OCI-LY1 (cell line): ENCODE data around the gene SLC16A3.

Experiments
- H2AFZ ChIP-seq: fragments of 200-600 bp; sonication (generic), shearing (Covaris generic); 2 replicates; pipeline ENCODE4 v1.6.0; 2014; ENCODE audit warnings: antibody characterized with exemption, mild to moderate bottlenecking, low read length
- H3F3A ChIP-seq: fragments of 200-600 bp; sonication (generic), shearing (Covaris generic); 2 replicates; pipeline ENCODE4 v1.6.0; 2014; ENCODE audit warnings: mild to moderate bottlenecking, antibody characterized with exemption, low read length, moderate library complexity; ENCODE audit not compliant: insufficient read depth
- H3K27ac ChIP-seq: fragments of 200-600 bp; sonication (generic); 2 replicates; pipeline ENCODE4 v1.5.1; 2014; ENCODE audit warnings: low read length, mixed run types, mild to moderate bottlenecking, low read depth; ENCODE audit not compliant: poor library complexity, severe bottlenecking
- H3K27me3 ChIP-seq: fragments of 200-600 bp; sonication (generic); 2 replicates; pipeline ENCODE4 v1.6.0; 2014; ENCODE audit warnings: antibody characterized with exemption, mild to moderate bottlenecking, low read length, moderate library complexity; ENCODE audit not compliant: insufficient read depth
- H3K36me3 ChIP-seq: fragments of 200-600 bp; sonication (generic); 2 replicates; pipeline ENCODE4 v1.6.1; 2014; ENCODE audit warnings: mild to moderate bottlenecking, antibody characterized with exemption, low read length, moderate library complexity, mixed read lengths; ENCODE audit not compliant: insufficient read depth
- H3K4me1 ChIP-seq: fragments of 200-600 bp; sonication (generic); 2 replicates; pipeline ENCODE4 v1.5.1; 2014; ENCODE audit warnings: mild to moderate bottlenecking, low read length, moderate library complexity; ENCODE audit not compliant: insufficient read depth, severe bottlenecking
- H3K4me2 ChIP-seq: fragments of 200-600 bp; sonication (generic), shearing (Covaris generic); 2 replicates; pipeline ENCODE4 v1.6.1; 2014; ENCODE audit warnings: low read length
- H3K4me3 ChIP-seq: fragments of 200-600 bp; sonication (generic); 2 replicates; pipeline ENCODE4 v1.5.1; 2014; ENCODE audit warnings: low read length, low read depth, mild to moderate bottlenecking, mixed read lengths; ENCODE audit not compliant: poor library complexity, severe bottlenecking
- H3K79me2 ChIP-seq: fragments of 200-600 bp; shearing (Covaris generic); 2 replicates; pipeline ENCODE4 v1.6.1; 2016; ENCODE audit warnings: mixed run types, low read length, mixed read lengths; ENCODE audit not compliant: insufficient read depth
- H3K9ac ChIP-seq: fragments of 200-600 bp; sonication (generic), shearing (Covaris generic); 2 replicates; pipeline ENCODE4 v1.6.1; 2014; ENCODE audit warnings: mild to moderate bottlenecking, low read length, mixed read lengths
- H3K9me2 ChIP-seq: fragments of 200-600 bp; sonication (generic), shearing (Covaris generic); 2 replicates; pipeline ENCODE4 v1.6.1; 2014; ENCODE audit warnings: low read depth, mild to moderate bottlenecking, low read length, mixed read lengths
- H3K9me3 ChIP-seq: fragments of 200-600 bp; shearing (Covaris generic); 2 replicates; pipeline ENCODE4 v1.6.1; 2014; ENCODE audit warnings: low read length, mixed read lengths
- H4K20me1 ChIP-seq: fragments of 200-600 bp; sonication (generic), shearing (Covaris generic); 2 replicates; pipeline ENCODE4 v1.6.0; 2016; ENCODE audit warnings: mild to moderate bottlenecking, low read length; ENCODE audit not compliant: insufficient read depth
- EZH2 ChIP-seq: fragments of 200-600 bp; sonication (generic), shearing (Covaris generic); IDR thresholded peaks from 2 replicates; pipeline ENCODE4 v1.8.0; 2017; ENCODE audit warnings: borderline replicate concordance, mixed run types, mild to moderate bottlenecking, antibody characterized with exemption, low read length, moderate library complexity, mixed read lengths
- TF ChIP-seq, protein P1 (sequence below): fragments of 200-600 bp; sonication (generic), shearing (Covaris generic); IDR thresholded peaks from 2 replicates; pipeline ENCODE4 v1.5.1; 2017; ENCODE audit warnings: mild to moderate bottlenecking, antibody characterized with exemption, low read length, moderate library complexity, mixed read lengths

The SLC16A3 gene

DNA sequence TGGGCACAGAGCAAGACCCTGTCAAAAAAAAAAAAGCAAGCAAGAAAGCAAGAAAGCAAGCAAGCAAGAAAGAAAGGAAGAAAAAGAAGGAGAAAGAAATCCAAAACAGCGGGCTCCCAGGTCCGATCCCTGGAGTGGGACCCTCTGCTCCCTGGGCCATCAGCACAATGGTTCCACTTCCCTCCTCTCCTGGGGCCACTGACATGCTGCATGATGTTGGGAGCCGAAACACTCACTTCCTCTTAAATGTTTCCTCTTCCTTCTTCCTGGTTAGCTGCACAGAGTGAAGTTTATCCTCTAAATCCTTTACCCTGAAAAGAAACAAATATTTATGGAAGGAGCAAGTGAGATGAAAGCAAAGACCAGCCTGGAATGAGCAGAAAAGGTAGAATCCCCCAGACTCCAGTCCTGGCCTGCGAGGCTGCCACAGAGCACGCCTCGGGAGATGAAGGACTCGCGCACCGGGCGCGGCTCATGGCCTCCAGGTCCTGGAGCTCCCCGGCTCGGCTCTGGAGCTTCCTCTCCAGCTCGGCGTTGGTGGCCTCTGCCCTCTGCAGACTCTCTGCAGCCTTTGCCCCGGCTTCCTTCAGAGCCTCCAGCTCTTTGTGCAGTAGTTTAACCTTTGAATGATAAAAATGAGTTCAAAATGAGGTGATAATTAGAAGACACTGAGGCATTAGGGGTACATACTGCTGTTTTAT, 35.2 kb upstream of the SLC16A3 start:
- Histone ChIP-seq H3K9ac (no peak overlapping the region), H3K9me2 (no peaks in the 10 kb centered on the region), H3K4me1 (no peaks in the 10 kb centered on the region), H3K4me2 (no peak overlapping the region), H3K79me2 (no peaks in the 10 kb centered on the region), H3K27me3 (no peaks in the 10 kb centered on the region; the same call in 1 of the 2 replicates), H2AFZ (no peak overlapping the region), H3K4me3 (no peak overlapping the region), H3K36me3 (peaks cover 7% of the 10 kb centered on the region; the same call in 1 of the 2 replicates), H3F3A (no peaks in the 10 kb centered on the region), H3K27ac (no peak overlapping the region), H4K20me1 (no peaks in the 10 kb centered on the region), H3K9me3 (no peaks in the 10 kb centered on the region)
- TF ChIP-seq, protein P1, sequence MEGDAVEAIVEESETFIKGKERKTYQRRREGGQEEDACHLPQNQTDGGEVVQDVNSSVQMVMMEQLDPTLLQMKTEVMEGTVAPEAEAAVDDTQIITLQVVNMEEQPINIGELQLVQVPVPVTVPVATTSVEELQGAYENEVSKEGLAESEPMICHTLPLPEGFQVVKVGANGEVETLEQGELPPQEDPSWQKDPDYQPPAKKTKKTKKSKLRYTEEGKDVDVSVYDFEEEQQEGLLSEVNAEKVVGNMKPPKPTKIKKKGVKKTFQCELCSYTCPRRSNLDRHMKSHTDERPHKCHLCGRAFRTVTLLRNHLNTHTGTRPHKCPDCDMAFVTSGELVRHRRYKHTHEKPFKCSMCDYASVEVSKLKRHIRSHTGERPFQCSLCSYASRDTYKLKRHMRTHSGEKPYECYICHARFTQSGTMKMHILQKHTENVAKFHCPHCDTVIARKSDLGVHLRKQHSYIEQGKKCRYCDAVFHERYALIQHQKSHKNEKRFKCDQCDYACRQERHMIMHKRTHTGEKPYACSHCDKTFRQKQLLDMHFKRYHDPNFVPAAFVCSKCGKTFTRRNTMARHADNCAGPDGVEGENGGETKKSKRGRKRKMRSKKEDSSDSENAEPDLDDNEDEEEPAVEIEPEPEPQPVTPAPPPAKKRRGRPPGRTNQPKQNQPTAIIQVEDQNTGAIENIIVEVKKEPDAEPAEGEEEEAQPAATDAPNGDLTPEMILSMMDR = no peak
- no peak for TF ChIP-seq EZH2

DNA sequence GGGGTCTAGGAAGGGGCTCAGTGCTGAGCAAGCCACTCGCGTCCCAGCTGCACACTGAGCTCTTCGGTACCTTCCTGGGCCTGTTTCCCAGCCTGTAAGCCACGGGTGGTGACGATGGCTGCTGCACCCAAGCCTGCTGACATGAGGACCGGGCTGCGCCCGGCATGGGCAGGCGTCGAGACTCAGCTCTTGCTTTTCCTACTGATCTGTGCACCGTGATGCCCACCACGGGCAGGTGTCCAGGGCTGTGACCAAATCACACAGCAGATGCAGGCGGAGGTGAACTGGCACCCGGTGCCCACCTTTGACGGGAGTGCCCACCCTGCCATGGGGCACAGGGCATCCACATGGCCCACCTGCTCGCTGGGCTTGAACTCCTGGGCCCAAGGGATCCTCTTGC, 34.1 kb upstream of the SLC16A3 start:
- H3K27me3 ChIP-seq = no peaks in the 10 kb centered on the region; the same call in 1 of the 2 replicates
- TF ChIP-seq, protein P1 = no peak
- no peak for TF ChIP-seq EZH2
- no peaks in the 10 kb centered on the region for H3F3A ChIP-seq
- no peaks in the 10 kb centered on the region for H3K79me2 ChIP-seq
- no peaks in the 10 kb centered on the region for H4K20me1 ChIP-seq
- no peak overlapping the region for H3K27ac ChIP-seq
- H2AFZ ChIP-seq = no peak overlapping the region
- H3K9ac ChIP-seq = no peak overlapping the region
- H3K36me3 ChIP-seq = peaks cover 7% of the 10 kb centered on the region; the same call in 1 of the 2 replicates
- no peak overlapping the region for H3K4me2 ChIP-seq
- no peak overlapping the region for H3K4me3 ChIP-seq
- no peaks in the 10 kb centered on the region for H3K9me3 ChIP-seq
- H3K4me1 ChIP-seq = no peaks in the 10 kb centered on the region
- no peaks in the 10 kb centered on the region for H3K9me2 ChIP-seq

DNA sequence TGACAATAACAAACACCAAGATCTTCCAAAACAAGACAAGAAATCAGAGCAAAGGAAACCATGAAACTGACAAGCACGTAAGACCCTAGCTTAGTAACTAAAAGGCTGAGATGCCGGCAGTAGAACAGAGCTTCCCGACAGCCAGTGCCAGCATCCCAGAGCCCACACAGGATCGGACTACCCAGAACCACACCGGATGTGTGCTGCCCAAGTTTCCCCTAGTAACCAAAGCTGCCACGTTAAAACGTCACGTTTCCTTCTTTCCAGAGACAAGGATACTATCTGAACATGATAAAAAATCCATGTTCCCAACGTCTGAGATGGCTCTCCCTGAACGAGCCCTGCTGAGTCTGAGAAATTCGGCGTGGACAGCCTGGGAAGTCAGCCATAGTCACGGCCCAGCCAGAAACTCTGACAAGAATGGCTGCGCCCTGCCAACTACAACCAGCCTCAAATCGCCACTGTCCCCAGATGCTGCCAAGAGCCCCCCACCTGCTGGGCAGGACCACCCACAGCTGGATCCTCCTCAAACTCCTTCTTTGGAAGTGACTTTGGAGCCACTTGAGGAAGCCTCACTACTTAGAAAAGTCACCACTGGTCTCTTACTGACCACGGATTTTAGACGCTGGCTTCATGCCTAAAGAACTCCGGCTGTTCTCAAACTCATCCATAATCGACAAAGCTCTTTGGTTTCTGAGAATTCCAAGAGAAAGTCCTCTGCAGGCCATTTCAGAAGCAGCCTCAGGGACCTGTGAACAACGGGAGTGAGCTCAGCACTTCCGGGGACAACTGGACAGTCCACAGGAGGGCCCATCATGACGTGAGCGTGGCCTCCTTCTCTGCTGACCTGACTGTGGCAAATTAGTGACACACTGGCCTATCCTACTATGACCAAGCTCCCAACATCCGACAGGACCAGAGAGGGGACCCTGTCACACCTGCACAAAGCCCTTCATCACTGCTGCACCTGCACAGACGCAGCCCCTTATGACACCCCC, 32.9 kb upstream of the SLC16A3 start:
- Histone ChIP-seq H3K9me2 (no peaks in the 10 kb centered on the region), H3K9me3 (no peaks in the 10 kb centered on the region), H3F3A (no peaks in the 10 kb centered on the region), H3K4me1 (no peaks in the 10 kb centered on the region), H3K4me3 (no peak overlapping the region), H2AFZ (no peak overlapping the region), H3K36me3 (peaks cover 7% of the 10 kb centered on the region; the same call in 1 of the 2 replicates), H3K9ac (no peak overlapping the region), H3K27me3 (no peaks in the 10 kb centered on the region; the same call in 1 of the 2 replicates), H3K27ac (no peak overlapping the region), H3K79me2 (no peaks in the 10 kb centered on the region), H3K4me2 (no peak overlapping the region), H4K20me1 (no peaks in the 10 kb centered on the region)
- TF ChIP-seq, protein P1 = no peak
- TF ChIP-seq EZH2 = no peak
